PC-9 (cell line): Measurements from ENCODE around the gene GLRX3. TPM values are rescaled to one million over a fixed set of nuclear protein-coding genes. Genes with fewer than 3 reads are reported as not detected.

Source experiments
- BruUV-seq: library from RNA; stranded (reverse); fragments of 400-500 nt; replicated peaks from 2 replicates; lab custom pipeline; 2021; lab: Mats Ljungman, UMichigan
- CTCF ChIA-PET: fragments of 300-600 bp; sonication (Branson Sonifier 250); formaldehyde crosslinking; loops from one replicate; lab custom pipeline; 2022; ENCODE audit warnings: antibody characterized with exemption; lab: Charles Lee
- POLR2A ChIA-PET: fragments of 300-600 bp; sonication (Branson Sonifier 250); formaldehyde crosslinking; loops from one replicate; lab custom pipeline; 2022; ENCODE audit warnings: antibody characterized with exemption; ENCODE audit not compliant: unreplicated experiment; lab: Charles Lee
- DNase-seq, 2 experiments: peaks; one replicate each; pipeline versions ENCODE4 v3.0.0 to v3.0.0-alpha.2; 2015 to 2022; ENCODE audit warnings: mixed read lengths in 1 of 2
- H2AFZ ChIP-seq: fragments of 200-600 bp; sonication (generic); 2 replicates; pipeline ENCODE4 v1.8.1; 2017; ENCODE audit warnings: antibody characterized with exemption
- H3F3A ChIP-seq: fragments of 200-600 bp; sonication (generic); 2 replicates; pipeline ENCODE4 v1.8.1; 2017; ENCODE audit warnings: antibody characterized with exemption, mild to moderate bottlenecking, low read depth; ENCODE audit not compliant: insufficient read depth
- H3K27ac ChIP-seq: fragments of 200-600 bp; sonication (generic); 2 replicates; pipeline ENCODE4 v1.6.1; 2016; ENCODE audit warnings: mixed run types
- H3K27me3 ChIP-seq: fragments of 200-600 bp; sonication (generic); 2 replicates; pipeline ENCODE4 v1.6.1; 2016; ENCODE audit warnings: low read depth, mixed run types; ENCODE audit not compliant: insufficient read depth
- H3K36me3 ChIP-seq: fragments of 200-600 bp; sonication (generic); 2 replicates; pipeline ENCODE4 v1.6.1; 2016; ENCODE audit warnings: low read depth, mixed run types
- H3K4me1 ChIP-seq: fragments of 200-600 bp; sonication (generic); replicated peaks from 2 replicates; pipeline ENCODE4 v1.6.1; 2016; ENCODE audit warnings: mixed run types; ENCODE audit not compliant: insufficient read depth
- H3K4me2 ChIP-seq: fragments of 200-600 bp; sonication (generic); 2 replicates; pipeline ENCODE4 v1.6.1; 2017; ENCODE audit warnings: mixed run types
- H3K4me3 ChIP-seq: fragments of 200-600 bp; sonication (generic); 2 replicates; pipeline ENCODE4 v1.6.1; 2016; ENCODE audit warnings: mixed run types
- H3K79me2 ChIP-seq: fragments of 200-600 bp; sonication (generic); 2 replicates; pipeline ENCODE4 v1.6.1; 2017; ENCODE audit warnings: low read depth, mixed run types
- H3K9me2 ChIP-seq: fragments of 200-600 bp; sonication (generic); 2 replicates; pipeline ENCODE4 v1.8.1; 2017; ENCODE audit warnings: mild to moderate bottlenecking; ENCODE audit not compliant: insufficient read depth
- H3K9me3 ChIP-seq: fragments of 200-600 bp; sonication (generic); 2 replicates; pipeline ENCODE4 v1.8.1; 2016; ENCODE audit warnings: low read depth; ENCODE audit not compliant: insufficient read depth
- H4K20me1 ChIP-seq: fragments of 200-600 bp; sonication (generic); 2 replicates; pipeline ENCODE4 v1.8.1; 2017; ENCODE audit not compliant: insufficient read depth
- EZH2 ChIP-seq: fragments of 200-600 bp; sonication (generic); IDR thresholded peaks from 2 replicates; pipeline ENCODE4 v1.8.0; 2017; ENCODE audit warnings: antibody characterized with exemption, low read depth
- intact Hi-C: fragments of 100-400 bp; cut with micrococcal nuclease; formaldehyde crosslinking; loops from one replicate; pipeline ENCODE4 v1.10.0; 2022; ENCODE audit not compliant: unreplicated experiment
- total RNA-seq: library from RNA; stranded (reverse); gene quantifications from 2 replicates; pipeline ENCODE4 v1.2.3, GENCODE V29; 2021
- TF ChIP-seq, protein P1 (sequence below): fragments of 200-600 bp; sonication (generic); conservative IDR thresholded peaks from 2 replicates; pipeline ENCODE4 v1.6.1; 2017; ENCODE audit warnings: mixed run types, antibody characterized with exemption, mild to moderate bottlenecking, moderate library complexity

GLRX3 gene
- total RNA-seq, 1 experiment from 2014 or later = 78.0 TPM

- Histone ChIP-seq H3F3A (no peaks in the 10 kb centered on the region), H3K27me3 (no peaks in the 10 kb centered on the region), H3K4me1 (no peaks in the 10 kb centered on the region), H3K27ac (no peak overlapping the region), H3K4me3 (no peak overlapping the region), H3K4me2 (no peak overlapping the region), H3K36me3 (no peaks in the 10 kb centered on the region), H3K9me3 (no peaks in the 10 kb centered on the region), H2AFZ (no peak overlapping the region), H3K79me2 (no peaks in the 10 kb centered on the region), H4K20me1 (no peaks in the 10 kb centered on the region), H3K9me2 (no peaks in the 10 kb centered on the region)
- no TSS peak for BruUV-seq
- POLR2A ChIA-PET = no interaction called here
- DNase-seq = no peak
- CTCF ChIA-PET = no interaction called here
- TF ChIP-seq, protein P1, sequence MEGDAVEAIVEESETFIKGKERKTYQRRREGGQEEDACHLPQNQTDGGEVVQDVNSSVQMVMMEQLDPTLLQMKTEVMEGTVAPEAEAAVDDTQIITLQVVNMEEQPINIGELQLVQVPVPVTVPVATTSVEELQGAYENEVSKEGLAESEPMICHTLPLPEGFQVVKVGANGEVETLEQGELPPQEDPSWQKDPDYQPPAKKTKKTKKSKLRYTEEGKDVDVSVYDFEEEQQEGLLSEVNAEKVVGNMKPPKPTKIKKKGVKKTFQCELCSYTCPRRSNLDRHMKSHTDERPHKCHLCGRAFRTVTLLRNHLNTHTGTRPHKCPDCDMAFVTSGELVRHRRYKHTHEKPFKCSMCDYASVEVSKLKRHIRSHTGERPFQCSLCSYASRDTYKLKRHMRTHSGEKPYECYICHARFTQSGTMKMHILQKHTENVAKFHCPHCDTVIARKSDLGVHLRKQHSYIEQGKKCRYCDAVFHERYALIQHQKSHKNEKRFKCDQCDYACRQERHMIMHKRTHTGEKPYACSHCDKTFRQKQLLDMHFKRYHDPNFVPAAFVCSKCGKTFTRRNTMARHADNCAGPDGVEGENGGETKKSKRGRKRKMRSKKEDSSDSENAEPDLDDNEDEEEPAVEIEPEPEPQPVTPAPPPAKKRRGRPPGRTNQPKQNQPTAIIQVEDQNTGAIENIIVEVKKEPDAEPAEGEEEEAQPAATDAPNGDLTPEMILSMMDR = no peak
- TF ChIP-seq EZH2 = no peak
- intact Hi-C loops = no loop called here
Measured at GRCh38 chr10:130220251-130221185, 84.3 kb downstream of the GLRX3 start.

DNA sequence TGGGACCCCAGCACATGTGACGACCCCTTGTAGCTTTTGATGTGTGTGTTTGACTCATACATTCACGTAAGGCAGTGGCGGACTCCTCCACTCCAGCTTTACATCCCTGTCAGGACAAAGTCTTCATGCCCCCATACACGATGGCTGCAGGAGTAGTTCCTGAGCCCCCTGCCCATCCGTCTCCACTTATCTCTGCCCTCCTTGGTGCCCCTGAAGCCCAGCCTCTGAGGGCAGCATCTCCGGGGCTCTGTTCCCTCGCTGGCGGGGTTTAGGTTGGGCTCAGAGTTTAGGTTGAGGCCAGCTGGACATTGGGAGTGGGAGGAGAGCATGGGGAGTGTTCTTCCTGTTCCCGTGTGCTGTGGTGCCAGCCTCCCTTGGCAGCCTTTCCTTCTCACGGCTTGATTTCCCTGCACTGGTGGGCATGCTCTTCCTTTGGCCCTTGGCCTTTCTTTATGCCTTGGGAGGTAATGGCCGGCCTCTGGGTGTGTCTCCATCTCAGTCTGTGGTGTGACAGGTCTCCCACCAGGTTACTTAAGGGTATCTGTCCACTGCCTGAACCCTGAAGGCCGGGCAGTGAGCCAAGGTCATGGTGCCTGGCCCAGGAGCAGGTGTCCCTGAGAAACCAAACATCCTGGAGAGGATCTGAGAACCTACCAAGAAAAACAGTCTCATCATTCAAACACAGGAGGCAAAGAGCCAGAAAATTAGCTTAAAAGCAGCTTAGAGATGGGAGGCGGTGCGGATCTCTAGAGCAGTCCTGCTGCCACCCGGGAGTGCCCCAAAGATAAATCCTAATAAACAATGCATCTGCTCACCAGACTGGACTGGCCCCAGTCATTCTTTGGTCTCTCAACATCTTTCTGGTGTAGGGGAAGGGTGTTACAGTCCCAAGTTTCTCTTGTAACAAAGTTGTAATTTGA is 85.5 kb downstream of the GLRX3 start:
- Histone ChIP-seq H3K27ac (no peak overlapping the region), H4K20me1 (no peaks in the 10 kb centered on the region), H3K9me2 (no peaks in the 10 kb centered on the region), H3K4me3 (no peak overlapping the region), H2AFZ (no peak overlapping the region), H3K79me2 (no peaks in the 10 kb centered on the region), H3K36me3 (no peaks in the 10 kb centered on the region), H3K4me1 (no peaks in the 10 kb centered on the region), H3F3A (no peaks in the 10 kb centered on the region), H3K27me3 (no peaks in the 10 kb centered on the region), H3K4me2 (no peak overlapping the region), H3K9me3 (no peaks in the 10 kb centered on the region)
- intact Hi-C loops = no loop called here
- POLR2A ChIA-PET = no interaction called here
- CTCF ChIA-PET = no interaction called here
- no peak for DNase-seq
- no TSS peak for BruUV-seq
- TF ChIP-seq, protein P1 = no peak
- no peak for TF ChIP-seq EZH2

- ChIA-PET POLR2A (no interaction called here), CTCF (no interaction called here)
- TF ChIP-seq EZH2 = no peak
- TF ChIP-seq, protein P1 = no peak
- Histone ChIP-seq H3K4me2 (no peak overlapping the region), H4K20me1 (no peaks in the 10 kb centered on the region), H3K4me3 (no peak overlapping the region), H3K27ac (no peak overlapping the region), H3K9me3 (no peaks in the 10 kb centered on the region), H3F3A (no peaks in the 10 kb centered on the region), H3K36me3 (no peaks in the 10 kb centered on the region), H3K9me2 (no peaks in the 10 kb centered on the region), H2AFZ (no peak overlapping the region), H3K27me3 (no peaks in the 10 kb centered on the region), H3K4me1 (no peaks in the 10 kb centered on the region), H3K79me2 (no peaks in the 10 kb centered on the region)
- no peak for DNase-seq
- intact Hi-C loops = no loop called here
- BruUV-seq = no TSS peak
Measured at GRCh38 chr10:130222381-130222780, 86.2 kb downstream of the GLRX3 start.
